ENCODE measurements around the gene XAGE1A. TPM values are rescaled to one million over a fixed set of nuclear protein-coding genes. Genes with fewer than 3 reads are reported as not detected.
"Not testable (repeated sequence)": the region's sequence is repeated elsewhere in the genome, so short reads cannot be mapped to it uniquely, and the experiment has no call there.

Gene XAGE1A
- total RNA-seq, 2 experiments from 2014 or later, result not detected

DNA sequence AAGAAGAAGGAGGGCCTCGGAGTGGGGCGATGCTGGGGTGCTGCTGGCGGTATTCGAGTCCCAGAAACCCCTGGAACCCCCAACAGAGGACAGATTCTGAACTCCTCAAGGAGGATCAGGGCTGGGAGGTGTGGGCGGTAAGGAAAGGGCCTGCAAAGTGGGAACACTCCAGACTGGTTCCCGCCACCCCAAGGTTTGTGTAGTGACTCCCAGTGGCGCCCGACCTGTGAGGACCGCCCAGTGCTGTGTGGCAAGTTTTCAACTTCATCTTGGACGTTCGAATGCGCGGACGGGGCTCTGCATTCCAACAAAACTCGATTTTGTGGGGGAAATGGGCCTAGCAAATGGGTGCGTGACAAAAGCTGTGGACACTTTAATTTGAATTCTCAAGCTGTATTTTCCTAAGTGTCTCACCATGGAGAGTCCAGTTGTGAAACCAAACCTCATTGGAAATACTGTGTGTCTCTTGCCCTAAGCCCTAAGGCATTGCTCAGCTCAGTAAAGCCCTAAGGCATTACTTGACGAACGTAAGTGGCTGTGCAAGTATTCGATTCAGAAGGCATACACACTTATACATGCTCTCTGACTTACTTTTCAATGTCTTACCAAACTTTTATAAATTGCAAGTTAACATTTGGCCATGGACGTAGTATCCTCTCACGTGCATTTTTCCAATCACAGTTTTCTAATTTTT is 48.7 kb downstream of the XAGE1A start:
- ATAC-seq, result no peak
- no peak for DNase-seq
- Mint-ChIP-seq H3K27ac (no peak overlapping the region), H3K27me3 (peaks cover 2% of the 10 kb centered on the region), H3K9me3 (ENCODE audit: low read depth) (no peaks in the 10 kb centered on the region), H3K4me3 (no peak overlapping the region), H3K36me3 (no peaks in the 10 kb centered on the region), H3K4me1 (no peaks in the 10 kb centered on the region)
- CTCF ChIA-PET, result no interaction called here

DNA sequence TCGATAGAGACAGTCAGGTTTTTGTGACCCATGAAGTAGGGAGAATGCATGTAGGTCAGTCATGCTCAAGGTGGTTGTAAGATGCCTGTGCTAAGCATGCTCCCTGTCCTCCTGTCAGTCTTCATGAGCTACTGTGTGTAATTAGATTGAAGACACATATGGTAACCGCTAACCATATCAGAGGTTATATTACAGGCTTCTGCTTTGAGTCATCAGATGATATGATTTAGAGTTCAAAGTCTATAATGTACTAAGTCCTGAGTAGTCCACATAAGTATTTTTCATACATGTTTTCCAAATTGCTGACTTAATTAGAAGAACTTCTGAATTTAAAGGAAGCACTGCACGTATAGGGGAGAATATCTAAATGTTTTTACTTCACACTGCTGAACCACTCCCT is 53.2 kb downstream of the XAGE1A start:
- H3K9me3 Mint-ChIP-seq (ENCODE audit: low read depth); H3K27ac Mint-ChIP-seq; ATAC-seq; H3K4me1 Mint-ChIP-seq; CTCF ChIA-PET; H3K36me3 Mint-ChIP-seq; H3K4me3 Mint-ChIP-seq; DNase-seq; H3K27me3 Mint-ChIP-seq: not testable (repeated sequence)

Other genes starting within 250 kb of the XAGE1A start
- gene XAGE2, start 126.8 kb upstream of the XAGE1A start, total RNA-seq, result not detected
- not detected for gene XAGE1B, start 21.3 kb downstream of the XAGE1A start, total RNA-seq
- not detected for gene SSX7, start 159.1 kb downstream of the XAGE1A start, total RNA-seq
- not detected for gene SSX2, start 211.4 kb downstream of the XAGE1A start, total RNA-seq